Measurements from ENCODE around the gene RPS6KA2.
"Not testable (repeated sequence)": the region's sequence is repeated elsewhere in the genome, so short reads cannot be mapped to it uniquely, and the experiment has no call there.

RPS6KA2 gene

GRCh38 chr6:166545156-166546034 is 81.7 kb downstream of the RPS6KA2 start:
- no peak for DNase-seq

GRCh38 chr6:166544296-166544605 is 82.8 kb downstream of the RPS6KA2 start:
- DNase-seq: no peak

GRCh38 chr6:166543603-166544295 is 83.3 kb downstream of the RPS6KA2 start:
- DNase-seq: no peak

- DNase-seq: no peak
Measured at GRCh38 chr6:166542580-166542912, 84.5 kb downstream of the RPS6KA2 start.

- DNase-seq: no peak
Measured at GRCh38 chr6:166541876-166542579, 85.0 kb downstream of the RPS6KA2 start.

GRCh38 chr6:166541366-166541765 is 85.7 kb downstream of the RPS6KA2 start:
- no peak for DNase-seq

GRCh38 chr6:166540631-166541331 is 86.3 kb downstream of the RPS6KA2 start:
- no peak for DNase-seq

GRCh38 chr6:166539543-166539942 is 87.5 kb downstream of the RPS6KA2 start:
- DNase-seq: no peak

- DNase-seq: not testable (repeated sequence)
Measured at GRCh38 chr6:166539011-166539385, 88.1 kb downstream of the RPS6KA2 start.

- no peak for DNase-seq
Measured at GRCh38 chr6:166538297-166539010, 88.6 kb downstream of the RPS6KA2 start.

- DNase-seq: no peak
Measured at GRCh38 chr6:166534658-166535406, 92.2 kb downstream of the RPS6KA2 start.

- no peak for DNase-seq
Measured at GRCh38 chr6:166533205-166533824, 93.7 kb downstream of the RPS6KA2 start.

- DNase-seq: no peak
Measured at GRCh38 chr6:166532302-166532701, 94.7 kb downstream of the RPS6KA2 start.

- no peak for DNase-seq
Measured at GRCh38 chr6:166530211-166531095, 96.6 kb downstream of the RPS6KA2 start.

GRCh38 chr6:166529586-166529985 is 97.5 kb downstream of the RPS6KA2 start:
- no peak for DNase-seq

- DNase-seq: not testable (repeated sequence)
Measured at GRCh38 chr6:166529058-166529457, 98.0 kb downstream of the RPS6KA2 start.

GRCh38 chr6:166527849-166528248 is 99.2 kb downstream of the RPS6KA2 start:
- DNase-seq: no peak

- no peak for DNase-seq
Measured at GRCh38 chr6:166526937-166527336, 100.1 kb downstream of the RPS6KA2 start.

GRCh38 chr6:166525567-166525966 is 101.5 kb downstream of the RPS6KA2 start:
- no peak for DNase-seq
